HCT116 (cell line): ENCODE measurements around the gene FCRL2. TPM values are rescaled to one million over a fixed set of nuclear protein-coding genes. Genes with fewer than 3 reads are reported as not detected.
A peak's percentile ranks its signal among the peaks of the same experiment; 100 is the strongest.

ENCODE experiments used
- ATAC-seq: fragments of 200-7000 bp; cut with Tn5 transposase; 2 replicates; pipeline ENCODE4 v1.9.1; 2020; ENCODE audit warnings: mild to moderate bottlenecking, moderate library complexity
- BruUV-seq: library from RNA; stranded (reverse); fragments of 400-500 nt; replicated peaks from 2 replicates; lab custom pipeline; 2021; lab: Mats Ljungman, UMichigan
- CTCF ChIA-PET: fragments of 300-600 bp; sonication (Branson Sonifier 250); formaldehyde crosslinking; loops from one replicate; lab custom pipeline; 2021; ENCODE audit warnings: antibody characterized with exemption; lab: Charles Lee
- POLR2A ChIA-PET: fragments of 300-600, 350-600 bp; sonication (Branson Sonifier 250); formaldehyde crosslinking; loops from one replicate; lab custom pipeline; 2021; ENCODE audit warnings: antibody characterized with exemption; lab: Charles Lee
- RAD21 ChIA-PET, 2 experiments: fragments of 300-600 bp; sonication (Branson Sonifier 250); formaldehyde crosslinking; loops; one replicate each; lab custom pipeline; 2023; ENCODE audit warnings: low total read pairs in 2 of 2; ENCODE audit not compliant: uncharacterized antibody in 2 of 2, unreplicated experiment in 2 of 2, low non-redundant PET in 1 of 2; lab: Charles Lee
- DNase-seq: peaks from one replicate; pipeline ENCODE4 v3.0.0-alpha.2; 2010; ENCODE audit warnings: low read depth, low spot score
- H2AFZ ChIP-seq: fragments of 200-600 bp; shearing (Covaris generic), sonication (generic); 2 replicates; pipeline ENCODE4 v1.6.1; 2017; ENCODE audit warnings: low read depth, mixed run types, mixed read lengths, antibody characterized with exemption, low read length; ENCODE audit not compliant: poor library complexity, severe bottlenecking
- H3K27ac ChIP-seq: 2 replicates; pipeline ENCODE4 v1.5.1; 2012; ENCODE audit warnings: low read depth, low read length
- H3K27me3 ChIP-seq: fragments of 200-600 bp; sonication (generic); 2 replicates; pipeline ENCODE4 v1.6.1; 2016; ENCODE audit warnings: mixed run types, low read length, mixed read lengths; ENCODE audit not compliant: insufficient read depth
- H3K36me3 ChIP-seq, 2 experiments: fragments of 200-500 bp in 1 of 2; fragments of 200-600 bp in 1 of 2; sonication (Bioruptor generic) in 1 of 2; sonication (generic) in 1 of 2; 2 replicates each; pipeline versions ENCODE4 v1.5.1 to v1.6.1; 2014 to 2016; ENCODE audit warnings: low read length in 2 of 2, inconsistent platforms in 1 of 2, mixed read lengths in 1 of 2, mixed run types in 1 of 2; ENCODE audit not compliant: insufficient read depth in 2 of 2, control insufficient read depth in 1 of 2
- H3K4me1 ChIP-seq, 2 experiments: fragments of 200-600 bp in 1 of 2; sonication (generic) in 1 of 2; 2 replicates each; pipeline versions ENCODE4 v1.5.1 to v1.6.1; 2012 to 2017; ENCODE audit warnings: low read length in 2 of 2, inconsistent platforms in 1 of 2, mild to moderate bottlenecking in 1 of 2, mixed read lengths in 1 of 2, mixed run types in 1 of 2, moderate library complexity in 1 of 2; ENCODE audit not compliant: insufficient read depth in 2 of 2, control insufficient read depth in 1 of 2
- H3K4me2 ChIP-seq: fragments of 200-600 bp; sonication (generic); 2 replicates; pipeline ENCODE4 v1.6.1; 2017; ENCODE audit warnings: mixed run types, low read length, mixed read lengths
- H3K4me3 ChIP-seq, 2 experiments: fragments of 200-600 bp in 1 of 2; sonication (generic) in 1 of 2; replicated peaks in 1 of 2; 2 replicates each; pipeline ENCODE4 v1.5.1; 2011 to 2016; ENCODE audit warnings: low read length in 2 of 2, control low read depth in 1 of 2, low read depth in 1 of 2, mild to moderate bottlenecking in 1 of 2, mixed read lengths in 1 of 2, mixed run types in 1 of 2
- H3K79me2 ChIP-seq: fragments of 200-600 bp; sonication (generic); 2 replicates; pipeline ENCODE4 v1.6.1; 2017; ENCODE audit warnings: mild to moderate bottlenecking, mixed run types, low read length, moderate library complexity, mixed read lengths; ENCODE audit not compliant: insufficient read depth
- H3K9ac ChIP-seq: fragments of 200-600 bp; sonication (generic); 2 replicates; pipeline ENCODE4 v1.6.1; 2016; ENCODE audit warnings: low read length, mixed read lengths
- H3K9me2 ChIP-seq: fragments of 200-600 bp; sonication (generic), shearing (Covaris generic); 2 replicates; pipeline ENCODE4 v1.6.1; 2017; ENCODE audit warnings: mixed run types, mild to moderate bottlenecking, moderate library complexity; ENCODE audit not compliant: insufficient read depth
- H3K9me3 ChIP-seq, 2 experiments: fragments of 200-500 bp in 1 of 2; fragments of 200-600 bp in 1 of 2; sonication (Bioruptor generic) in 1 of 2; sonication (generic) in 1 of 2; 2 replicates each; pipeline ENCODE4 v1.6.1; 2014 to 2017; ENCODE audit warnings: low read length in 2 of 2, mixed read lengths in 2 of 2, inconsistent platforms in 1 of 2, low read depth in 1 of 2, mild to moderate bottlenecking in 1 of 2, mixed run types in 1 of 2, moderate library complexity in 1 of 2; ENCODE audit not compliant: control insufficient read depth in 1 of 2, insufficient read depth in 1 of 2
- H4K20me1 ChIP-seq: fragments of 200-600 bp; sonication (generic), shearing (Covaris generic); 2 replicates; pipeline ENCODE4 v1.6.1; 2017; ENCODE audit warnings: mixed run types, mild to moderate bottlenecking, moderate library complexity; ENCODE audit not compliant: insufficient read depth
- ELF1 ChIP-seq: IDR thresholded peaks from 2 replicates; pipeline ENCODE4 v1.6.1; 2012; ENCODE audit warnings: low read depth, borderline replicate concordance
- EZH2 ChIP-seq: fragments of 200-600 bp; sonication (generic); IDR thresholded peaks from 2 replicates; pipeline ENCODE4 v1.6.1; 2017; ENCODE audit warnings: antibody characterized with exemption, mixed run types
- RAD21 ChIP-seq: IDR thresholded peaks from 2 replicates; pipeline ENCODE4 v1.6.1; 2012; ENCODE audit warnings: low read depth, mild to moderate bottlenecking
- SRF ChIP-seq: IDR thresholded peaks from 2 replicates; pipeline ENCODE4 v1.6.1; 2012; ENCODE audit warnings: low read depth
- intact Hi-C: fragments of 100-400 bp; cut with micrococcal nuclease; formaldehyde crosslinking; loops from 2 replicates; pipeline ENCODE4 v1.10.0; 2022
- total RNA-seq: library from RNA; stranded (reverse); gene quantifications from one replicate; pipeline ENCODE4 v1.2.1, GENCODE V29; 2021; ENCODE audit not compliant: unreplicated experiment
- TF ChIP-seq, protein P1 (sequence below): IDR thresholded peaks from 2 replicates; pipeline ENCODE4 v1.6.1; 2011; ENCODE audit warnings: mild to moderate bottlenecking, low read length, moderate library complexity; ENCODE audit not compliant: insufficient replicate concordance; ENCODE audit errors: extremely low read depth
- TF ChIP-seq, protein P2 (sequence below), 3 experiments: fragments of 200-600 bp in 1 of 3; sonication (generic) in 1 of 3; IDR thresholded peaks in 2 of 3; conservative IDR thresholded peaks in 1 of 3; 2 replicates each; pipeline ENCODE4 v1.5.1; 2012 to 2017; ENCODE audit warnings: low read depth in 2 of 3, low read length in 2 of 3, antibody characterized with exemption in 1 of 3, borderline replicate concordance in 1 of 3, control low read depth in 1 of 3, mild to moderate bottlenecking in 1 of 3, mixed read lengths in 1 of 3, mixed run types in 1 of 3, moderate library complexity in 1 of 3; ENCODE audit not compliant: insufficient read depth in 1 of 3

FCRL2 gene
- total RNA-seq, 1 experiment from 2014 or later = not detected

DNA sequence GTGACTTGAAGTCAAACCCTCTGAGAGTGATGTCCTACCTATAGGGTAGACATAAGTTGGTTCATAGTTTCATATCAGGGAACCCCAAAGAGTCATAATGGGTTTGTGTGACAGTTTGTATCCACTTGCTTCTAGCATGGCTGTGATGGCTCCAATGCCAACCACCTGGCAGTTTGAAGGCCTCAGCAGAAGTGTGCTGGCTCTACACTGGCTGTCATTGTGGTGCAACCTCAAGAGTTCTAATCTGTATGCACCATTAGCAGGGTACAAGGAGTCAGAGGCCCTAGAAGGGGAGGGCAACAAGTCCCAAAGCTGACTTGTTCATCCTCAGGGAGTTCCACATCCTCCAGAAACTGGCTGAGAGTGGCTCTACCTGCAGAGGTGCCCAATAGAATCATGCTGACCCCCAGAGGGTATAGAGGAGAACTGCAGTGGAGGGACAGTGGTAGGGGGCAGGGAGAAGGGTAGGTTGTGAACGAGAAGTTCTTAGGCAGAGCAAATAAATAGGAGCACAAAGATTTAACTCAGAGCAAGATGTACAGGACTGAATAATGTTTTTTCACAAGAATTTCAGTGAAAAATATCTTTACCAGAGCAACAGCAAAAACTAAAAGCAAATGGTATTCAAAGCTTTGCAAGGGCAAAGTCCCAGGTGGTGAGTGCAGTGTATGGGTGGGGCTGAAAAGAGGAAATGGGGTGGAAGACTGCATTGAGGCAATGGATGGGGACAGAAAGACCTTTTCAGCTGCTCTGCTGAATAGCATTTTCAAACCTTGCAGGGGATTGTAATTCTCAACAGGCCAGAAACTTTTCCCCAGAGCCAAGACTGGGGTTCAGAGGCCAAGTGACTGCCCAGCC lies 3.2 kb downstream of the FCRL2 start:
- Histone ChIP-seq H3K79me2 (no peaks in the 10 kb centered on the region), H2AFZ (no peak overlapping the region), H3K4me3 (no peak overlapping the region), H3K9me2 (no peaks in the 10 kb centered on the region), H3K9ac (no peak overlapping the region), H3K4me2 (no peak overlapping the region), H3K27ac (no peak overlapping the region), H3K9me3 (no peaks in the 10 kb centered on the region), H3K36me3 (no peaks in the 10 kb centered on the region), H3K27me3 (peaks cover 28% of the 10 kb centered on the region), H4K20me1 (no peaks in the 10 kb centered on the region), H3K4me1 (no peaks in the 10 kb centered on the region)
- intact Hi-C loops = loop anchor here (5.0 kb wide), 1 partner anchor 174 kb away; no protein-coding TSS in a partner anchor
- ChIA-PET RAD21 (no interaction called here), POLR2A (no interaction called here), CTCF (no interaction called here)
- TF ChIP-seq SRF = no peak
- no peak for TF ChIP-seq EZH2
- TF ChIP-seq ELF1 = no peak
- TF ChIP-seq, protein P1, sequence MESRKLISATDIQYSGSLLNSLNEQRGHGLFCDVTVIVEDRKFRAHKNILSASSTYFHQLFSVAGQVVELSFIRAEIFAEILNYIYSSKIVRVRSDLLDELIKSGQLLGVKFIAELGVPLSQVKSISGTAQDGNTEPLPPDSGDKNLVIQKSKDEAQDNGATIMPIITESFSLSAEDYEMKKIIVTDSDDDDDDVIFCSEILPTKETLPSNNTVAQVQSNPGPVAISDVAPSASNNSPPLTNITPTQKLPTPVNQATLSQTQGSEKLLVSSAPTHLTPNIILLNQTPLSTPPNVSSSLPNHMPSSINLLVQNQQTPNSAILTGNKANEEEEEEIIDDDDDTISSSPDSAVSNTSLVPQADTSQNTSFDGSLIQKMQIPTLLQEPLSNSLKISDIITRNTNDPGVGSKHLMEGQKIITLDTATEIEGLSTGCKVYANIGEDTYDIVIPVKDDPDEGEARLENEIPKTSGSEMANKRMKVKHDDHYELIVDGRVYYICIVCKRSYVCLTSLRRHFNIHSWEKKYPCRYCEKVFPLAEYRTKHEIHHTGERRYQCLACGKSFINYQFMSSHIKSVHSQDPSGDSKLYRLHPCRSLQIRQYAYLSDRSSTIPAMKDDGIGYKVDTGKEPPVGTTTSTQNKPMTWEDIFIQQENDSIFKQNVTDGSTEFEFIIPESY = no peak
- TF ChIP-seq, protein P2, sequence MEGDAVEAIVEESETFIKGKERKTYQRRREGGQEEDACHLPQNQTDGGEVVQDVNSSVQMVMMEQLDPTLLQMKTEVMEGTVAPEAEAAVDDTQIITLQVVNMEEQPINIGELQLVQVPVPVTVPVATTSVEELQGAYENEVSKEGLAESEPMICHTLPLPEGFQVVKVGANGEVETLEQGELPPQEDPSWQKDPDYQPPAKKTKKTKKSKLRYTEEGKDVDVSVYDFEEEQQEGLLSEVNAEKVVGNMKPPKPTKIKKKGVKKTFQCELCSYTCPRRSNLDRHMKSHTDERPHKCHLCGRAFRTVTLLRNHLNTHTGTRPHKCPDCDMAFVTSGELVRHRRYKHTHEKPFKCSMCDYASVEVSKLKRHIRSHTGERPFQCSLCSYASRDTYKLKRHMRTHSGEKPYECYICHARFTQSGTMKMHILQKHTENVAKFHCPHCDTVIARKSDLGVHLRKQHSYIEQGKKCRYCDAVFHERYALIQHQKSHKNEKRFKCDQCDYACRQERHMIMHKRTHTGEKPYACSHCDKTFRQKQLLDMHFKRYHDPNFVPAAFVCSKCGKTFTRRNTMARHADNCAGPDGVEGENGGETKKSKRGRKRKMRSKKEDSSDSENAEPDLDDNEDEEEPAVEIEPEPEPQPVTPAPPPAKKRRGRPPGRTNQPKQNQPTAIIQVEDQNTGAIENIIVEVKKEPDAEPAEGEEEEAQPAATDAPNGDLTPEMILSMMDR (IDR thresholded peaks at IDR 0.05 in 2 of 3, conservative IDR thresholded peaks at IDR 0.05 in 1 of 3; ENCODE audit: borderline replicate concordance in 1 of 3, insufficient read depth in 1 of 3, low read depth in 2 of 3, low read length in 2 of 3) = peak in 2 of 3 experiments; percentile 57; a peak in 5 of 6 replicates
- peak; percentile 48 for TF ChIP-seq RAD21
- BruUV-seq = no TSS peak
- peak; percentile 90 for ATAC-seq
- DNase-seq = no peak
